MM.1S (cell line): ENCODE data around the gene TMEM37.

ENCODE experiments used
- EZH2 ChIP-seq: fragments of 300-600 bp; sonication (generic); optimal IDR thresholded peaks from 2 replicates; pipeline ENCODE3; 2017; ENCODE audit warnings: low read depth, mild to moderate bottlenecking, antibody characterized with exemption, low read length, mixed read lengths
- TF ChIP-seq, protein P1 (sequence below): fragments of 300-600 bp; sonication (generic); IDR thresholded peaks from 2 replicates; pipeline ENCODE4 v1.5.1; 2016; ENCODE audit warnings: antibody characterized with exemption, low read length, mixed read lengths

DNA sequence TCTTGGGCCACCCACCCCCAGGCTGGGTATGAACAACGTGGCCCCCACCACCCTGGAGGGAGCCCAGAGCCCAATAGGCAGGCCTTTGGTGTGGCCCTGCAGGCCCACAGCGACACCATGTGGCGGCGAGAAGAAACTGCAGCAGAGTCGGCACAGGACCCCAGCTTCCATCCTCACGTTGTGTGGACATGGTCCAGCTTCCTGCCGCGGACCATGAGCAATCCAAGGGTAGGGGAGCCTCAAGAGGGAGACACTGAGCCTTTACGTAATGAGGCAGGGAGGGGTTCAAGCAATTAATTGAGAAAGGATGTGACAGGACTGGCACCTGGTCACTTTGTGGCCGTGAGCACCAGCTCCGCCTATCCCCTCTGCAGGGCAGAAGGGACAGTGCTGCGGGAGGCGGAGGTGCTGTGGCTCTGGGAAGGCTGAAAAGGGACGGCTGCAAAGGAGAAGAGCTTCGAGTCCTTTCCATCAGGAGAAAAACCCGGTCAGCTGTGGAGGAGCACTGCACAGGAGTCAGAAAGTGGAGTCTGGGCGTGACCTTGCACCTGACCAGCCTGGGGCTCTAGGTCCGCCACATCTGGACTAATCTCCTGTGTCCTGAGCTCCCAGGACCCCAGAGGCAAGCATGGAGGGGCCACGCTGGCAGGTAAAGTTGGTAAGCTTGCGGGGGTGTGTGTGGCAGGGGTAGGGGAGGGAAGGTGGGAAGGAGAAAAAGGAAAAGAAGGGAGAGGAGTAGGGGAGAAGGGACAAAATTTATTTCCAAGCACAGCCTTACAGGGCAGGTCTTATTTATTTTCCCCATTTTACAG is 44.9 kb downstream of the TMEM37 start:
- TF ChIP-seq, protein P1, sequence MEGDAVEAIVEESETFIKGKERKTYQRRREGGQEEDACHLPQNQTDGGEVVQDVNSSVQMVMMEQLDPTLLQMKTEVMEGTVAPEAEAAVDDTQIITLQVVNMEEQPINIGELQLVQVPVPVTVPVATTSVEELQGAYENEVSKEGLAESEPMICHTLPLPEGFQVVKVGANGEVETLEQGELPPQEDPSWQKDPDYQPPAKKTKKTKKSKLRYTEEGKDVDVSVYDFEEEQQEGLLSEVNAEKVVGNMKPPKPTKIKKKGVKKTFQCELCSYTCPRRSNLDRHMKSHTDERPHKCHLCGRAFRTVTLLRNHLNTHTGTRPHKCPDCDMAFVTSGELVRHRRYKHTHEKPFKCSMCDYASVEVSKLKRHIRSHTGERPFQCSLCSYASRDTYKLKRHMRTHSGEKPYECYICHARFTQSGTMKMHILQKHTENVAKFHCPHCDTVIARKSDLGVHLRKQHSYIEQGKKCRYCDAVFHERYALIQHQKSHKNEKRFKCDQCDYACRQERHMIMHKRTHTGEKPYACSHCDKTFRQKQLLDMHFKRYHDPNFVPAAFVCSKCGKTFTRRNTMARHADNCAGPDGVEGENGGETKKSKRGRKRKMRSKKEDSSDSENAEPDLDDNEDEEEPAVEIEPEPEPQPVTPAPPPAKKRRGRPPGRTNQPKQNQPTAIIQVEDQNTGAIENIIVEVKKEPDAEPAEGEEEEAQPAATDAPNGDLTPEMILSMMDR: peak; percentile 98
- TF ChIP-seq EZH2: no peak
